GM18907 (cell line): ENCODE measurements around the gene VAPA.

ENCODE experiments used
- ATAC-seq: cut with Tn5 transposase; IDR thresholded peaks from one replicate; pipeline ENCODE4 v1.9.1; 2021; ENCODE audit warnings: mild to moderate bottlenecking, moderate library complexity; ENCODE audit not compliant: unreplicated experiment

VAPA gene

DNA sequence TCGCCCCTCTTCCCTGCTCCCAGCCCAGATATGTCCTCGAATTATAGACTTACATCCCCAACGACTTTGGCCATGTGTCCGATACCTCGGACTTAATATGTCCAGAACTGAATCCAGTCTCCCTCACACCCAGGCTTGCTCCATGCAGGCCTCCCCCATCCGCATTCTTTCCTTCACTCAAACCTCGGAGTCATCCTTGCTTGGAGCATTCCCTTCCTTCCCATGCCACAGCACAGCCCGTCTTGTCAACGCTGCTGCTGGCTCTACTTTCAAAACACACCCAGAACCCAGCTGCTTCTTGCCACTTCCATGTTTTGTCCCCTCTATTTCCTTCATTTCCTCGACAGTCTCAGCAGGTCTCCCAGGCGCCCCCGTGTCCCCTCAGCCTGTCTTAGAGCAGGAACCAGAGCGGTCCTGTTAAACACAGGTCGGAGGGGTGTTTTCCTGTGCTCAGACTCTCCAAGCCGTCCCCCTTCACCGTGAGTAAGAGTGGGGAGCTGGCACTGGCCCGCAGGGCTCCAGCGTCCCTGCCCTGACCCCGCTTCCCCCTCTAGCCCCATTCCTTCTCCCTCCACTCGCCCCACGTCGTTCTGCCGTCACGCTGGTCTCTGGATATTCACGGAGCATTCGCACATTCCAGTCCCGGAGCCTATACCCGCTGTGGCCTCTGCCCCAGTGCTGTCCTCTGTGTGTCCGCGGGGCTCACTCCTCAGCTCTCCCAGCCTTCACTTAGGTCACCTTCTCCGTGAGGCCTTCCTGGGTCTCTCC, 54.4 kb downstream of the VAPA start:
- ATAC-seq, result no peak

- no peak for ATAC-seq
Observed at GRCh38 chr18:9969247-9969646, 55.4 kb downstream of the VAPA start.

DNA sequence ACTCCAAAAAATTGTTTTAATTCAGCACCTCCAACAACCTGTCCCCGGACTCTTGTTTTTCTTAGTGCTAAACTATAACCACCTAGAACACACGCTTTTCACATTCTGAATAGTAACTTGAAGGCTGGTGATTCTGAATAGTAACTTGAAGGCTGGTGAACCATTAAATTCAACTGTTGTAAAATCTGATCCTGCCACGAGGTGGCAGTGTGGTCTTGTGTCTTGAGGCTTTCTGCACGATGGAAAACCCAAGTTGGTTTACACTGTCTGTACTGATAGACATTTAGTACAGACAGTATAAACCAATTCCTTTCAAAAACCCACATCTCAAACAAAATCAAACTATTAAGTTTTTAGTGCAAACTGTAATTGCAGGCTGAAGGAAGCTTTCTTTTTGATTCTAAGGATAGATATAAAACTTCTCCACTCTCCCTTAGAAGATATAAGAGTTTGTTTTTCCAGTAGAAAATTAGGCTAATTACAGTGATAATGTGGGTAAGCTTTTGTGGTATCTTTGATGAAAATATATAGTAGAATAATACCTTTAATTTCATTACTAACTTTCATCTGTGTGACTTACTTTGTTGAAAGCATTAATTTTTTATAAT, 57.6 kb downstream of the VAPA start:
- no peak for ATAC-seq

GRCh38 chr18:9973470-9973869, 59.7 kb downstream of the VAPA start:
- ATAC-seq, result no peak

- ATAC-seq, result no peak
Observed at GRCh38 chr18:9974279-9974915, 60.6 kb downstream of the VAPA start.

- no peak for ATAC-seq
Observed at GRCh38 chr18:9975658-9976057, 61.8 kb downstream of the VAPA start.

DNA sequence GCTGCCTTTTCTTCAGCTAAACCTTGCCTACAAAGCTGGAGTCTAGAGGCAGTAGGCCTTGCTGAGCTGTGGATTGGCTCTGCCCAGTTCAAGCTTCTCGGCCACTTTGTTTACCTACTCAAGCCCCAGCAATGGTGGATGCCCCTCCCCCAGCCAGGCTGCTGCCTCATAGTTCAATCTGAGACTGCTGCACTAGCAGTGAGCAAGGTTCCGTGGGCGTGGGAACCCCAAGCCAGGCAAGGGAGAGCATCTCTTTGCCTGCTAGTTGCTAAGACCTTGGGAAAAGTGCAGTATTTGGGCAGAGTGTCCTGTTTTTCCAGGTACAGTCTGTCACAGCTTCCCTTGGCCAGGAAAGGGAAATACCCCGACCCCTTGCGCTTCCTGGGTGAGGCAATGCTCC, 68.9 kb downstream of the VAPA start:
- no peak for ATAC-seq

- no peak for ATAC-seq
Observed at GRCh38 chr18:9984080-9984479, 70.3 kb downstream of the VAPA start.

GRCh38 chr18:9985641-9986040, 71.8 kb downstream of the VAPA start:
- ATAC-seq, result no peak

GRCh38 chr18:9986156-9986930, 72.5 kb downstream of the VAPA start:
- no peak for ATAC-seq

DNA sequence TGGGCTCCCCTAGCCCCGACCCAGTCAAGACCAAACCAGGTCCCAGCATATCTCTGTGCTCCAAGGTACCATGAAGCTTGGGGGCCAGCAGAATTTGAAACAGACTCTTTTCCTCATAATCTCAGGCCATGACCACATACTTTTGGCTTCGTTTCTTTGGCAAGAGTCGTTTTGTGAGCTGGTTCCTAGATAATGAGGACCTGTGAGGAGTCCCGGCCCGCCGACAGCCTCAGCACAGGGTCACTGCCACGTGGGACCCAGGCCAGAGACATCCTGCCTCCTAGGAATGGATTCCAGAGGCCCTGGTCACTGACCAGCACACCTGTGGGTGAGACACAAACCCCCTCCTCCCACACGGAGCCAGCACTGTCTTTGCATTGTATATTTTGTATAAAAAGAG, 73.5 kb downstream of the VAPA start:
- no peak for ATAC-seq

DNA sequence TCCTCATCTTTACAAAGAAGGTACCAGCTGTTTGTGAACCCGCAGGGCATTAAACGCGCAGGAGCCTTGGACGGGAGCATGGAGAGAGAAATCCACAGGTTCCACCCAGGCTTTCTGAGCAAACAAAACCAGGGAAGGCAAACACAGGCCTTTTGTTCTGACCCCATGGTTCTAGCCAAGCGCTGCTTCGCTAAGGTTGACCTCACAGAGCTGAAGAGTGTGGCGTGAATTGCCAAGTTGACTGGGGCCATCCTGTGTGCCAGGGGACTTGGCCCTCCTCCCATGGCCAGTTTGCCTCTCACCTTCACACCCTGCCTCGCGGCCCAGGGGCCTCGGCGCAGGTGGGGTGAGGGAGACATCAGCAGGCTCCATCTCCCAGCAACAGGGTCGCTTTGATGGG, 74.1 kb downstream of the VAPA start:
- no peak for ATAC-seq

DNA sequence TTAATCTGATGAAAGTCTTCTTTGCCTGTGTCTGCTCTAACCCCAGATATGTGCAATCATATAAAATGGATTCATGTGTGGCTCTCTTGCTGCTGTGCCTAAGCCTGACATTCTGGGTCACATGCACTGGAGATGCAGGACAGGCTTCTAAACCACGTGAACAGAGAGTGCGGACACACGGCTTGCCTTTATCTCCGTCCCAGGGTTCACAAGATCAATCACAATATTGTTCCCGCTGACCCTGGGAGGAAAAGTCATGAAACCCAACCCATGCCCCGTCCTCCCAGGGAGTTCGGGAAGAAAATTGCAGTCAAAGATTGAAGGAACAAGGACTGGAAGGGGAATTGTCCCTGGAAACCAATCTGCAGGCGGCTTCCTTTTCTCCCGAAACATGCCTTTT, 74.8 kb downstream of the VAPA start:
- ATAC-seq, result no peak

GRCh38 chr18:9989481-9989880, 75.7 kb downstream of the VAPA start:
- ATAC-seq, result no peak

- no peak for ATAC-seq
Observed at GRCh38 chr18:9991011-9992000, 77.5 kb downstream of the VAPA start.

DNA sequence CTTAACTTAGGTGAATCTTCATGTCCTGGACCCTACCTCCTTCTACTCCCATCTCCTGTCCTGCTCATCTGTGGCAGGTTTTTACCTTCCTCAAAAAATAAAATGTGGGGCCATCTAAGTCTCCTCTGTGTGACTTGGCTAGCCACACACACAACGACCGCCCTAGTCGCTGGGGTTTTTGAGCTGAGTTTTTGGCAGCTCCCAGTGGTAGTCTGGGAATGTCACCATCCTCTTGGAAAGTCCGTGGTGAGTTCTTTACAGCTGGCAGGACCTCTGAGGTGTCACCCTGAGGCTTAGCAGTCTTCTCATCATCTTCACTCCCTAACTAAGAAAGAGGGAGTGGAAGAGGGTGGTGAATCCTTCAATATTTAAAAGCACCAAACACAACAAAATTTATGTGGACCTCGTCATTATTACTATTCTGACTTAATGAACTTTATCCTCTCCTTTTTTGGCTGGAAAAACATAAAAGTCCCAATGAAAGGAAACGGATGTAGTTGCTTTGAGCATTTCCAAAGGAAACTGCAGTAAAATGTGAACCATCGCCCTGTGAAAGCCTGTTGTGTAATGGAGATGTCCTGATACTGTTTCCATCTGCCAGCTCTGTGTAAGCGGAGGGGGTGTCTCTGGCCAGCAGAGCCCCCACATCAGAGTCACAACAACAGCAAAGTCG, 78.6 kb downstream of the VAPA start:
- ATAC-seq, result no peak

DNA sequence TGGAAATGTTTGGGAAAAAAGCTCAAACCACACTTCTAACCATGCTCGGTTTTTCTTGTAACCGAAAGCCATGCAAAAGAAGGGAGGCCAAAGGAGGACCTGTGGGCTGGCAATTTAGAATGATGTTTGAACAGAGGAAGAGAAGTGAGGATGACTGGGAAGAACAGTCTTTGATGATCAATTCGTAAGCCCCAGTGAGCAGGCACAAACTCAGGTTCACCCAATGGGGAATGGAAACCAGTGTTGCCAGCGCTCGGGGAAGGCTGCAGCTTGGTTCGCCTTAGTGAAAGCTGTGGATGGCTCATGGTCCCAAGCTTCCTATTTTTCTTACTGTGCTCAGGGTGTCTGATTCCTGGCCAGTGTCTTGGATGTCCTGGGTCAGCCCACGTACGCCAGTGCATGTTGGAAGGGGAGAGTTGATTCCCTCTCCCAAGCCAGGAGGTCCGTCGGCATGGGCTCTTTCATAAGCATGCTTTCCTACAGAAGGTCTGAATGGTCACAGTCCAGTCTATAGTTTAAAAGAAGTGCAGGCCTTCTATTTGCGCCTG, 79.2 kb downstream of the VAPA start:
- ATAC-seq, result no peak

- no peak for ATAC-seq
Observed at GRCh38 chr18:9993521-9994025, 79.8 kb downstream of the VAPA start.

- no peak for ATAC-seq
Observed at GRCh38 chr18:9994026-9994570, 80.3 kb downstream of the VAPA start.
